HEK293 (cell line): ENCODE measurements around the gene NEMP1.
A peak's percentile ranks its signal among the peaks of the same experiment; 100 is the strongest.

Source experiments
- CTCF ChIA-PET: fragments of 350-600 bp; formaldehyde crosslinking; extraction: SDS; loops from one replicate; lab custom pipeline; 2021; ENCODE audit warnings: antibody characterized with exemption; lab: Yijun Ruan, JAX
- POLR2A ChIA-PET: fragments of 300-600 bp; formaldehyde crosslinking; extraction: SDS; loops from one replicate; lab custom pipeline; 2020; ENCODE audit warnings: antibody characterized with exemption, inconsistent platforms; lab: Yijun Ruan, JAX
- H3K27ac ChIP-seq: fragments of 200-500 bp; sonication (Bioruptor generic); 2 replicates; pipeline ENCODE4 v1.5.1; 2014; ENCODE audit warnings: low read depth, low read length, control low read depth, inconsistent platforms; ENCODE audit errors: extremely low read depth
- H3K36me3 ChIP-seq, 2 experiments: fragments of 200-500 bp in 1 of 2; sonication (Bioruptor generic) in 1 of 2; 1 replicate in 1 of 2; 2 replicates in 1 of 2; pipeline ENCODE4 v1.5.1; 2014 to 2017; ENCODE audit warnings: inconsistent platforms in 2 of 2, low read length in 2 of 2; ENCODE audit not compliant: control insufficient read depth in 2 of 2, insufficient read depth in 1 of 2
- H3K4me1 ChIP-seq: fragments of 200-500 bp; sonication (Bioruptor generic); 2 replicates; pipeline ENCODE4 v1.5.1; 2014; ENCODE audit warnings: mild to moderate bottlenecking, low read length, inconsistent platforms; ENCODE audit not compliant: control insufficient read depth, insufficient read depth
- H3K4me3 ChIP-seq: 2 replicates; pipeline ENCODE4 v1.5.1; 2011; ENCODE audit warnings: low read depth, mild to moderate bottlenecking, control low read depth, low read length, moderate library complexity
- H3K9me3 ChIP-seq: fragments of 200-500 bp; sonication (Bioruptor generic); 2 replicates; pipeline ENCODE4 v1.5.1; 2014; ENCODE audit warnings: low read depth, low read length, inconsistent platforms; ENCODE audit not compliant: control insufficient read depth, insufficient read depth
- BCL6B ChIP-seq: fragments of 450-650 bp; formaldehyde crosslinking; IDR thresholded peaks from 2 replicates; pipeline ENCODE4 v1.5.1; 2017; ENCODE audit warnings: missing biosample characterization, missing genetic modification characterization
- EGR2 ChIP-seq: fragments of 450-650 bp; formaldehyde crosslinking; IDR thresholded peaks from 2 replicates; pipeline ENCODE4 v1.5.1; 2016; ENCODE audit warnings: low read depth, missing biosample characterization, missing genetic modification characterization
- GFI1B ChIP-seq: fragments of 450-650 bp; formaldehyde crosslinking; IDR thresholded peaks from 2 replicates; pipeline ENCODE4 v1.5.1; 2016; ENCODE audit warnings: missing biosample characterization, missing genetic modification characterization
- KLF16 ChIP-seq: fragments of 450-650 bp; formaldehyde crosslinking; IDR thresholded peaks from 2 replicates; pipeline ENCODE4 v1.5.1; 2017; ENCODE audit warnings: missing biosample characterization, missing genetic modification characterization
- MEIS1 ChIP-seq: sonication (generic); formaldehyde crosslinking; IDR thresholded peaks from 2 replicates; pipeline ENCODE4 v1.8.1; 2022; ENCODE audit warnings: missing genetic modification reagents, mild to moderate bottlenecking, borderline replicate concordance
- PBX3 ChIP-seq: sonication (generic); formaldehyde crosslinking; IDR thresholded peaks from 2 replicates; pipeline ENCODE4 v1.8.1; 2022; ENCODE audit warnings: mild to moderate bottlenecking, moderate library complexity, missing genetic modification reagents
- PRDM1 ChIP-seq: fragments of 450-650 bp; formaldehyde crosslinking; IDR thresholded peaks from 2 replicates; pipeline ENCODE4; 2016; ENCODE audit warnings: missing biosample characterization, missing genetic modification characterization
- PRDM4 ChIP-seq: fragments of 450-650 bp; formaldehyde crosslinking; IDR thresholded peaks from 2 replicates; pipeline ENCODE4 v1.5.1; 2017; ENCODE audit warnings: missing biosample characterization, missing genetic modification characterization
- TRIM28 ChIP-seq: IDR thresholded peaks from 2 replicates; pipeline ENCODE4 v1.6.1; 2011; ENCODE audit warnings: low read length, control low read depth, borderline replicate concordance
- ZBTB1 ChIP-seq: fragments of 450-650 bp; formaldehyde crosslinking; IDR thresholded peaks from 2 replicates; pipeline ENCODE4 v1.5.1; 2016; ENCODE audit warnings: missing biosample characterization, missing genetic modification characterization
- ZNF112 ChIP-seq: fragments of 450-650 bp; formaldehyde crosslinking; IDR thresholded peaks from 2 replicates; pipeline ENCODE4 v1.5.0; 2017; ENCODE audit warnings: missing biosample characterization, missing genetic modification characterization
- ZNF114 ChIP-seq: fragments of 450-650 bp; formaldehyde crosslinking; IDR thresholded peaks from 2 replicates; pipeline ENCODE4 v1.5.0; 2017; ENCODE audit warnings: missing biosample characterization, missing genetic modification characterization
- ZNF133 ChIP-seq: fragments of 450-650 bp; formaldehyde crosslinking; IDR thresholded peaks from 2 replicates; pipeline ENCODE4 v1.5.1; 2016; ENCODE audit warnings: missing biosample characterization, missing genetic modification characterization
- ZNF16 ChIP-seq: fragments of 450-650 bp; formaldehyde crosslinking; IDR thresholded peaks from 2 replicates; pipeline ENCODE4 v1.5.1; 2016; ENCODE audit warnings: low read depth, missing biosample characterization, missing genetic modification characterization
- ZNF18 ChIP-seq: fragments of 450-650 bp; formaldehyde crosslinking; IDR thresholded peaks from 2 replicates; pipeline ENCODE4 v1.5.1; 2016; ENCODE audit warnings: missing biosample characterization, missing genetic modification characterization
- ZNF19 ChIP-seq: fragments of 450-650 bp; formaldehyde crosslinking; IDR thresholded peaks from 2 replicates; pipeline ENCODE4; 2016; ENCODE audit warnings: missing biosample characterization, missing genetic modification characterization, low read depth
- ZNF221 ChIP-seq: fragments of 450-650 bp; formaldehyde crosslinking; IDR thresholded peaks from 2 replicates; pipeline ENCODE4 v1.5.1; 2017; ENCODE audit warnings: missing biosample characterization, missing genetic modification characterization, borderline replicate concordance
- ZNF223 ChIP-seq: fragments of 450-650 bp; formaldehyde crosslinking; IDR thresholded peaks from 2 replicates; pipeline ENCODE4 v1.5.1; 2016; ENCODE audit warnings: missing biosample characterization, missing genetic modification characterization
- ZNF23 ChIP-seq: fragments of 450-650 bp; formaldehyde crosslinking; IDR thresholded peaks from 2 replicates; pipeline ENCODE4 v1.5.1; 2016; ENCODE audit warnings: missing biosample characterization, missing genetic modification characterization, borderline replicate concordance
- ZNF26 ChIP-seq: fragments of 450-650 bp; formaldehyde crosslinking; IDR thresholded peaks from 2 replicates; pipeline ENCODE4 v1.5.1; 2016; ENCODE audit warnings: missing biosample characterization, missing genetic modification characterization
- ZNF341 ChIP-seq: fragments of 450-650 bp; formaldehyde crosslinking; IDR thresholded peaks from 2 replicates; pipeline ENCODE4; 2016; ENCODE audit warnings: low read depth, missing biosample characterization, missing genetic modification characterization
- ZNF354C ChIP-seq: fragments of 450-650 bp; formaldehyde crosslinking; IDR thresholded peaks from 2 replicates; pipeline ENCODE4 v1.5.1; 2016; ENCODE audit warnings: missing biosample characterization, missing genetic modification characterization, low read depth, borderline replicate concordance
- ZNF473 ChIP-seq: fragments of 450-650 bp; formaldehyde crosslinking; IDR thresholded peaks from 2 replicates; pipeline ENCODE4 v1.5.1; 2017; ENCODE audit warnings: missing biosample characterization, missing genetic modification characterization
- ZNF529 ChIP-seq: fragments of 450-650 bp; formaldehyde crosslinking; IDR thresholded peaks from 2 replicates; pipeline ENCODE4 v1.5.1; 2017; ENCODE audit warnings: missing genetic modification characterization, missing biosample characterization; ENCODE audit not compliant: insufficient replicate concordance
- ZNF560 ChIP-seq: fragments of 450-650 bp; formaldehyde crosslinking; IDR thresholded peaks from 2 replicates; pipeline ENCODE4 v1.5.1; 2017; ENCODE audit warnings: missing biosample characterization, missing genetic modification characterization, borderline replicate concordance
- ZNF629 ChIP-seq: fragments of 450-650 bp; formaldehyde crosslinking; IDR thresholded peaks from 2 replicates; pipeline ENCODE4 v1.5.1; 2017; ENCODE audit warnings: missing biosample characterization, missing genetic modification characterization
- ZNF658 ChIP-seq: fragments of 450-650 bp; formaldehyde crosslinking; IDR thresholded peaks from 2 replicates; pipeline ENCODE4; 2016; ENCODE audit warnings: missing biosample characterization, missing genetic modification characterization
- ZSCAN18 ChIP-seq: fragments of 450-650 bp; formaldehyde crosslinking; IDR thresholded peaks from 2 replicates; pipeline ENCODE4 v1.5.1; 2016; ENCODE audit warnings: missing biosample characterization, missing genetic modification characterization
- ZXDB ChIP-seq: fragments of 450-650 bp; formaldehyde crosslinking; IDR thresholded peaks from 2 replicates; pipeline ENCODE4 v1.5.1; 2016; ENCODE audit warnings: missing biosample characterization, missing genetic modification characterization

The NEMP1 gene

GRCh38 chr12:57127101-57127725 lies 48.6 kb upstream of the NEMP1 start (continued):
- no peak for TF ChIP-seq ZSCAN18 (tag by site-specific recombination)
- TF ChIP-seq KLF16 = 0 out of 2 replicates have a peak, but pooled peaks have one; percentile 50
- no peak for TF ChIP-seq ZNF133
- no peak for TF ChIP-seq TRIM28
- TF ChIP-seq ZNF114 (tag by site-specific recombination) = no peak
- no peak for TF ChIP-seq ZNF26
- TF ChIP-seq BCL6B = no peak
- TF ChIP-seq ZNF23 = no peak
- TF ChIP-seq ZBTB1 (tag by site-specific recombination) = no peak
- TF ChIP-seq MEIS1 (CRISPR knock-in tag) = no peak
- TF ChIP-seq ZNF354C (tag by site-specific recombination) = no peak
- TF ChIP-seq ZNF18 (tag by site-specific recombination) = no peak
- TF ChIP-seq ZNF629 (tag by site-specific recombination) = peak; percentile 11; the same call in 1 of the 2 replicates
- peak; percentile 24; the same call in 1 of the 2 replicates for TF ChIP-seq ZXDB (tag by site-specific recombination)
- no peak for TF ChIP-seq PBX3 (CRISPR knock-in tag)
- peak; percentile 27; the same call in 1 of the 2 replicates for TF ChIP-seq ZNF341 (tag by site-specific recombination)
- peak; percentile 6; the same call in 1 of the 2 replicates for TF ChIP-seq EGR2 (tag by site-specific recombination)
- no peak for TF ChIP-seq PRDM1 (tag by site-specific recombination)

GRCh38 chr12:57126561-57126960 lies 48.0 kb upstream of the NEMP1 start:
- no peaks in the 10 kb centered on the region for H3K9me3 ChIP-seq
- H3K4me1 ChIP-seq = peaks cover 10% of the 10 kb centered on the region
- no peaks in the 10 kb centered on the region for H3K36me3 ChIP-seq
- H3K27ac ChIP-seq = peak overlapping the region; percentile 57; the same call in 1 of the 2 replicates
- TF ChIP-seq ZNF223 (tag by site-specific recombination) = no peak
- TF ChIP-seq ZNF221 = no peak
- no peak for TF ChIP-seq ZNF16 (tag by site-specific recombination)
- no peak for TF ChIP-seq ZNF19 (tag by site-specific recombination)
- TF ChIP-seq ZNF529 (tag by site-specific recombination) = no peak
- TF ChIP-seq ZNF473 (tag by site-specific recombination) = no peak
- TF ChIP-seq ZNF112 (tag by site-specific recombination) = no peak
- TF ChIP-seq ZNF560 (tag by site-specific recombination) = no peak
- no peak for TF ChIP-seq ZNF658 (tag by site-specific recombination)
- TF ChIP-seq GFI1B (tag by site-specific recombination) = no peak
- TF ChIP-seq PRDM4 = no peak
- ChIA-PET POLR2A (interaction anchor here (2.0 to 2.6 kb wide), 2 partner anchors 15 to 39 kb away, joined by 11 to 27 read pairs; partner anchors contain the start of genes NAB2 and STAT6), CTCF (interaction anchor here (0.8 to 8.9 kb wide), 3 partner anchors 46 to 94 kb away, joined by 3 to 259 read pairs (median 141); no protein-coding TSS in a partner anchor)
- H3K4me3 ChIP-seq = no peak overlapping the region
